Activated CD4-positive, alpha-beta T cell treated with anti-CD3 and anti-CD28 coated beads, Interleukin-10, Interleukin-2, amounts not matched to agents 100 ng/mL and 50 ng/mL, durations not matched to agents 16 hours and 8 hours (primary cell): ENCODE measurements around the gene GOT1.
A peak's percentile ranks its signal among the peaks of the same experiment; 100 is the strongest.

Source experiments
- DNase-seq: peaks from one replicate; pipeline ENCODE4 v3.0.0-alpha.2; 2020

Gene GOT1

DNA sequence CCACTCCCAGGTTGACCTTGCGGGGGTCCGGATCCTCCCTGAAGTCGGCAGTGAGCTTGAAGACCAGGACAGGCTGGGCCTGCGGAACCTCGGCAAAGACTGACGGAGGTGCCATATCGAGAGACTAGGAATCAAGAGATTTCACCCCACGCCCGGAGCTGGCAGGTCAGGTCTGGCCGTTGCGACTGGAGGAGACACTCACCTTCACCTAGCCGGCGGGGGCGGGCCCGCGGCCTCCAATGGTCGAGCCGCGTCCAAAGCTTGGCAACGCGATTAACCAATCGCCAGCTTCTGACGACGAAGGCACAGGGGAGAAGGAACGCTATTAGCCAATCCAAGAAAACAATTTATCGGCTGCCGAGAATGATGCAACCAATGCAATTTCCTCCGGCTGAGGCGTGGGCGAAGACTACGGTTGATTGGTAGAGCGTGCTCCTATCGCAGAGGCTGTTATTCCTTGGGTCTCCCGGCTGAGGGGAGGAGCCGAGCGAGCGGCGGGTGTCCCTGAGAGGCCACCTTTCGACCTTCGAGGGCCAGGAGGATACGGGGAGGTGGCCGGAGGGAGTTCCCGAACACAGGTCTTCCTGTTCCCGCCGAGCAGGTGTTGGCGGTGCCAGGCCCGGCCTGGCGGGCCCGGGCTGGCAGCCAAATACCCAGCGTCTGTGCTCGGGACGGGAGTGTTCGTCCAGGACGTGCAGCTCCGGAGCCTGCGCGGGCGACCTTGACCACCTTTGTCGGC is at the start of gene GOT1:
Gene GOT1, minus strand, starts transcription at position 174 of the 739 bp plus-strand sequence. Its CDS starts 59 bp downstream, at position 115.
- peak; percentile 98 for DNase-seq

DNA sequence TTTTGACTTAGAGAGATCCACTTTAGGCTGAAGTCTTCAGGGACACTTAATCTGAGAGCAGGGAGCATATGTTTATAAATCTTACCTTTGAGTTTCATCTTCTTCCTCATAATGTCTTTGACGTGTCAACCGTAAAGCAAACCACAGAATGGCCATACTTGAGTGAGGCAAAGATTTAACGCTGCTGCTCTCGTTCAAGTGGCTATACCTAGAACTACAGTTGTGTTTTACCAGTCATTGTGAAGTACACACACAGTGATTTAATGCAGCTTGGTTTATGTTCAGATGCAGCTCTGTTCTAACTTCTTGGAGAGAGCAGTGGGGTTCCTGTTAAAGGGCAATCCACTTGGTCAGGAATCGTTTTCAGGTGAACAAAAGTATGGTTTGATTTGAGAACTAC is 39.9 kb upstream of the GOT1 start:
- DNase-seq: no peak

DNA sequence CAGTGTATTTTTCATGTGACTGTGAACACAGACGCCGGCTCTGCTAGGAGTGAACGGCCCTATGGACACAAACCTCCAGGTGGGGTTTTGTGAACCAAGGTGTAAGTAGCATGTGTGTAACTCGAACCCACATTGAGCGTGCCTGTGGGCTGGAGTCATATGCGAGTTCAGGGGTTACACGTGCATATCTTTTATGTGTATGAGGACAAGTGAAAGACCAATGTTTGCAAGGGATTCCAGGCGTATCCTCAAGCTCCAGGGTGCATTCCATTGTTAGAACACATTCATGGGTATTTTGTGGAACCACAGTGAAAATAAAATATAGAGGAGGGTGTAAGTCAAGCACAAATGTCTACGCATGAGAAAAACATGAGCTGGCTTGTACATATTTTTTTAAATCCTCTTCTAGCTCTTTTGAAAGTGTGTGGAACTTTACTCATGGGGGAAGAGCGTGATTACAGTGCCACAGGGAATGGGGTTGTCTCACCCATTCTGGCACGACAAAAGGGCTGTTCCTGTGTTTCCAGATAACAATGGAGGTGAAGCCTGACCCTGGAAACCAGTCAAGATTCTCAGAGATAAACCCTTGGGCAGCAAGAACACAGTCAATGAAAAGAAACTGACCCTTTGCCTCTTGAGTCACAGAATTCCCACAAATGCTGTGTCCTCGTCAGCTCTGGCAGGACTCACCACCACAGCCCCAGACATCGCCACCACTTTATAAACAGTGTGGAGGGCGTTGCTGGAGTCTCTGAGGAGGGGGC is 37.0 kb upstream of the GOT1 start:
- DNase-seq: no peak

DNA sequence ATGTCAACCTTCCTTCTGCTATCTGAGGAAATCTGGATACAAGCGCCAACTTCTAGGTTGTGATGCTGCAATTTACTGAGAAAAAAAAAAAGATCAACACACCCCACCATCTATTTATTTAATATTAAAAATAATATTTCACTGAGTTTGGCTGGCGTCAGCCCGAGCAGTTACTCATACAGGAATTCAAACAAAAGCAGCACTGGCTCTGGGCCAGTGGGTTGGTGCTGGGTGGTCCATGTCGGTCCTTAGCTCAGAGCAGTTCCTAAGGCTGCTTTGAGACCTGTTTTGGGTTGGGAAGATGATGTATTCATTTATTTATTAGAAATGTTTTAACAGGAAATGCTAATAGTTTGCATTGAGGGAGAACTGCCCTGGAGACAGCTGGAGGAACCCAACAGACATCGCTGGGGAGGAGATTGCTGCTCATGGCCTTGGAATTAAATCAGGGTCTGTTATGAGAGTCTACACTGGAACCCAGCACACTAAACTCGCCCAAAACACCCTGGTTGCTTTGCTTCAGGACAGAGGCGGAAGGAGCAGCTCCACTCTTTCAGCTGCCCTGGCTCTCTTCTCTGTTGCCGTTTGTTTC is 36.3 kb upstream of the GOT1 start:
- no peak for DNase-seq

DNA sequence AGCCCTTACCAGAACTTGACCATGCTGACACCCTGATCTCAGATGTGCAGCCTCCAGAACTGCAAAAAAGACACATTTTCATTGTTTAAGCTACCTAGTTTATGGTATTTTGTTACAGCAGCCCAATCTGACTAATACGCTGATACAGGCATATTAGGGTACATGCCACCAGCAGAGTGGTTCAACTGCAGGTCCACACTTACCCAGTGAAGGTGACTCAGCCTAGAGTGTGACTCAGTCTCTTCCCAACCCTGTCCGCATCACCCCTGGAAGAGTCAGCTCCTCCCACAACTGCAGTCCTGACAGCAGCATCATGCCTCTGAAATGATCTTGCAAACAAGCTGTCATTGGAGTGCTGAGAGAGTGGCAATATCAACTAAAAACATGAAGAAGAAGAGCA is 30.8 kb upstream of the GOT1 start:
- no peak for DNase-seq

DNA sequence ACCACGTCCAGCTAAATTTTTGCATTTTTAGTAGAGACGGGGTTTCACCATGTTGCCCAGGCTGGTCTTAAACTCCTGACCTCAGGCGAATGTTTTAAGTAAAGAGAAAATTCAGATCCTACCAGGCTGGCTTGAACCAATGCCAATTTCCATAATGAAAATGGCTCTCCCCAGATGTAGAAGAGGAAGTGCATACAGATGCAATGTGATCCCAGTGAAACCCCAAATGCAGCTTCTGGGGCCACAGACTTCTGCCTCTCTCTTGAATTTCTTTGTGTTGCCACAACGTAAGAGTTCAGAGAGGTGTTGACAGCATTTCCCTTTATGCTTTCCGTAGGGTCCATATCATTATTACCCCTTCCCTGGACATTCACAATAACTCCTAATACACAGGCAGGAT is 29.6 kb upstream of the GOT1 start:
- no peak for DNase-seq

DNA sequence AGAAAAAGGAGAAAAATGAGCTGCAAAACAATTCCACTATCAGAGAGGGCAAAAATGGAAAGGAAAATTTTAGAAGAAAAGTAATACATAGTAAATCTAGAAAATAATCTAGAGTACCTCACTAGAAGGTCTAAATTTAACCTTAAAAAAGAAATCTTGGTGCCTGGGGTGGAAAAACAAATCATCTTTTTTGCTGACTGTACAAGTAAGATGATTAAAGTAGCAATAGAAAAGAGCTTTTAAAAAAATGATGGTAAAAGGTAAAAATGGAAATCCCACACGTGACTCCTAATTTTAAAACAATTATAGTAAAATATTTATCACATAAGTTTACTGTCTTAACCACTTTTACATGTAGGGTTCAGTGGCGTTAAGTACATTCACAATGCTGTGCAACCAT is 28.8 kb upstream of the GOT1 start:
- DNase-seq: no peak

DNA sequence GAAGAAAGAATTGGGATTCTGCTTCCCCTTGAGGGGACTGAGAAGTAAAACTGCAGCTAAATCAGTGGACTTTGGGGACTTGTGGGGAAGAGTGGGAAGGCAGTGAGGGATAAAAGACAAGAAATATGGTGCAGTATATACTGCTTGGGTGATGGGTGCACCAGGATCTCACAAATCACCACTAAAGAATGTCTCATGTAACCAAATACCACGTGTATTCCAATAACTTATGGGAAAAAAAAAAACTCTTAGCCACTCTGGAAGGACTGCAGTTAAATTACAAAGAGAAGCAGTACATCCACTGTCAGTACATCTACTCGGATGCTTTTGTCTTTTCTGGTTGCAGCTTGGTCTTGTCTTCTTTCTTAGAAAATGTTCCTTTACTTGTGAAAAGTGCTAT is 27.4 kb upstream of the GOT1 start:
- DNase-seq: no peak

DNA sequence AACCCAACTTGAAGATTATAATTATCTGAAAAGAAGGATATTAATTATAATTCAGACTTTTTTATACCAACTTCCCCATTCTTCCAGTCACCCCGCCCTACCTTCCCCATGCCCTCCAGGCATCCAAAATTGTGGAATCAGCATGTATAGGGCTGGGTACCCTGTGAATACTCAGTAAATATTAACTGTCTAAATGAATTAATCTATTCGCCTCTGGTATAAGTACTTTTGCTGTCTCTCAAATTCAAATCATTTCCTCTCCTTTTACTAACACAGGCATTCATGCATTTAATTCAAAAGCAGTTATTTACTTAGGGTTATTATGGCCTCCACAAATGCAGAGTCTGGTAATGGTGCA is 26.5 kb upstream of the GOT1 start:
- DNase-seq: no peak

DNA sequence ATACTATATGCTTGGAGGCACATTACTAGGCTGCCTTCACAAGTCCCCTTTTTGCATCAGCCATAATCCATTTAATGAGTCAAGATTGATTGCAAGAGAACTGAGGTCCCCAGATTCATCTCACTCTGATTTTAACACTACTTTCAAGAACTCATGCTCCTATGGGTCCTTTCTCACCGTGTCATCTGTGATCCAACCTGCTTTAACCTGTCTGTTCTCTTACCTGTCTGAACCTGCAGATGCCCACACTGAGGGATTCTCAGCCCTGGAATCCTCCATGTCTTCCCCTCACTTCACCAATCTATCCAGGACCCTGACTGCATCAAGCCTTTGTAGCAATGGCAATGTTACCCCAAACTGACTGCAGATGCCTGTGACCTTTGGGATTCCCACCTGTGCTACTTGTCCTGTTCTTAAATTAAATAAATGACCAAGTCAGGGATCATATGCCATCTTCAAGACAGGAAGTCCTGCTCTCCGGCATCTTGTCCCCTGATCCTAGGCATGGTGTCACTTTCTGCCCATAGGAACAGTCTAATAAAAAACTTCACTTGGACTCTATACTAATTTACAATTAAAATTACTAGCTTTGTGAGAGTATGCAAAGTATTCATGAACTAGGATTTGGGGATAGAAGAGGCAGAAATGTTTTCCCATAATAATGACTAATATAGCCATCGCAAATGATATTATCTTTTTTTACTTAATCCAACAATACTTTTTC is 25.9 kb upstream of the GOT1 start:
- no peak for DNase-seq

DNA sequence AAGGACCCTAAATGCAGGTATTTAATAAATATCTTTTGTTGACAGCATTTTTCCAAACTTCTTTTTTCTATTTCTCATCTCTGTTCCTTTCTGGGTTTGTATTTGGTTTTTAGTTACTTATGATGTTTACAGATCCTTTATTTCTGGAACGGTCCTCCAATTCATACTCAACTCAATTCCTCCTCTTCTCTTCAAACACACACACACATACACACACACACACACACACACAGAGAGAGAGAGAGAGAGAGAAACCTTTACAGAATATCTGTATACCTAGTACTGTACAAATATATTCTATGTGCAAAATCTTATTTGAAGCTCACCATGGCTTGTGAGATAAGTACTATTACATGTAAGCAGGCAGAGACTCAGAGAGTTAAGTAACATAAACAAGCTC is 21.6 kb upstream of the GOT1 start:
- no peak for DNase-seq

DNA sequence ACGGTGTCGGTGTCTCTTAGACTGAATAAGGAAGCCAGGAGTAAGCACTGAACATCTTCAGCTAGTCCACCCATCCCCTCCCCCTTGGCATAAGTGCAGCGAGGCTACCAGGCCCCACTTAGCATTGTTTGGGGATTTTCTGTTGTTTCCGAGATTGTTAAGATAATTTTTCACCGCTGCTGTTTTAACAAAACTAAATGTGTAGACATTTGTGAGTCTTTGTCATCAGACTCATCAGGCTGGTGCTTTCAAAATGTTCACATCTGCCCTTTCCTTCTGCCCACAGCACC is 21.0 kb upstream of the GOT1 start:
- DNase-seq: no peak

DNA sequence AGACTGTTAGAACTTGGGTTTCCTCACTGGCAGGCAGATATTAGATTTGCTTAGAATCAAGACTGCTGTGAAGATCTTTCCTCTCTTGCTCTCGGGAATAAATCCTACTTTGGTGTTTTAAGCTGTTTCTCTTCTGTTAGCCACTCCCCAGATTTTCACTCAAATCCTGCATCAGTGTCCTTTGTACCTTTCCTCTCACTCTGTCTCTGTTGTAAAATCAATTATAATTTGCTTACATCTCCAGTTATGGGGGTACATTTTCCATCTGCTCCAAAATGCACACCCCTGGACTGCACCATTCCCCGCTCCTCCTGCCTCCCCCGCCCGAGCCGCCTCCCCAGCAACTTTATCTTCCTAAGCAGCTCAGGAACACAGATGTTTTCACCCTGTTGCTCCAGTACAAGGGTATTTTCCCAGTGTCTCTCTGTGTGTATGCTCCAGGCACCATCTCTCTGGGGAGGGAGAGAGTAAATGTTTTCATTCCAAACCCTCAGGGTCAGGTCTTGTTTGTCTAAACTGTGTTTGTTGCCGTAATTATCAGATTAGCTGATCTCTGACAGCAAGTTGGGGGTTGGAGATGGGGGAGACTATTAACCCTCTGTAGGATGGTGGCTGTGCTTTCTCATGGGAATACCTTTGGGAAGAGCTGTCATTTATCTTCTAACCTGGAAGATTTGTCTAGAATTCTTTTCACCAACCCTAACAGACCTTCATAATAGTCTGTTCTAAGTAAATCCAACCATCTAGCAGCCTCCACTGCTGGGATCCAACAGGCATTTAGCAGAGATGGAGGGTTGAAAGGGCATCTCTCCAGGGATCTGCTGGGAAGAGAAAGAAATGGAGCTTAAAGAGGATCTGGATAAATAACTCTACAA is 20.4 kb upstream of the GOT1 start:
- no peak for DNase-seq

DNA sequence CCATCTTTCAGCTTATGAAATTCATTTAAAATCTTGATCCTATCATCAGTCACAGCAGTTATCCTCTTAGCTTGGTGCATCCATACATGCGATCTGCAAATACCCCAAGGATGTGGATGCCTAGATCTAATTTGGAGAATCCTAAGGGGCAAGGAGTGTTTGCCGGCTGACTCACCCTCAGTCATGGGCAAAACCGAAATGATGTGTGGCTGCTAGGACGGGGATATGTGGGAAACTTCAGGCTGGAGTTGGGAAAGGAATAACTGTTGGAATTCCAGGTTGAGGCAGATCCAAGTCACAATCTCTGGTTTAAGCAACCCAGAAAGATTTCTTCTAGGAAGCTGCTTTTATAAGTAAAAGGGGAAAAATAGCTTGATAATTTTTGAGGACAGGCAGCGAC is 19.7 kb upstream of the GOT1 start:
- DNase-seq: no peak

DNA sequence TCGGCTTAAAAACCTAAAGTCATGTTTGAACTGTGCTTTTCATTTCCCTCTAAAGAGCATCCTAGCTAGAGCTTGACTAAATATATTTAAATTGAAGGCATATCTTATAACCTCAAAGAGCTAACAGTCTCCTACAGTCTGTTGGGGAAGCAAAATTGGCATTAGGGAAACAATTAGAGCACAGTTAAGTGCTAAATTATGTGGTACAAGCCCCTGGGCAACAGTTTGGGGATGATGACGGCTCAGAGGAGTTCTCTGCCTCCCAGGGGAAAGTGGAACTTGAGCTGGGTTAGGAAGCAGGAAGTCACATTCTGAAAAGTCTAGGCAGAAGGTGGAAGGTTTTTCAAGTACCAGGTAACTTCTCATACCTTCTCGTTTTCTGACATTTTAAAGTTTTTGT is 18.6 kb upstream of the GOT1 start:
- DNase-seq: no peak

DNA sequence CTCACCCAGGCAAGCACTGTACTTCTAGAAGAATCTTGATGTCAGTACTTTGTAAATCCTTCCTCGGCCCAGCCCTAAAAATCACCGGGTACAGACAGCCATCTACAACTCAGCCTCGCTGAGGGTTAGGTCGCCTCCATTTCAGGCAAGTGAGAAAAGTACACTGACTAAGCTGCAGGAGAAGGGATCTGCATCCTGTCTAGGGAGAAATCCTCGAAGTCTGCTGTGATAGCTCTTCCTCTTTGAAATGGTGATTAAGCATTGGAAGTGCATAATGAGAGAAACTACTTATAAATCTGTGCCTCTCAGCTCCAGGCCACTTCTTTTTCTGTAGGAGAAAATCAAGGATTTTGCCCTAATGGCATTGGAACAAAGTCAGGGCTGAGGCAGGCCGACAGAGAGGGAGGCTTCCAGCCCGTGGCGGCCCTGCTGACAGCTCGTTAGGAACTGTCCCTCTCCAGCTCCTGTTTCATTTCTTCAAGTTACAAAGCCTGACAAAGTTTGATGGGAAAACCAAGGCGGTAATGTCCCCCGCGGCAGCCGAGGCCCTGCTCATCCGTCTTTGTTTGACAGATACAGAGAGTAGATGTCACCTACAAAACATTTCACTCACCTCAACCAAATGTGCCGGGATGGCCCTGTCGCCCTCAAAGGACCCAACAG is 14.1 kb upstream of the GOT1 start:
- DNase-seq: no peak

DNA sequence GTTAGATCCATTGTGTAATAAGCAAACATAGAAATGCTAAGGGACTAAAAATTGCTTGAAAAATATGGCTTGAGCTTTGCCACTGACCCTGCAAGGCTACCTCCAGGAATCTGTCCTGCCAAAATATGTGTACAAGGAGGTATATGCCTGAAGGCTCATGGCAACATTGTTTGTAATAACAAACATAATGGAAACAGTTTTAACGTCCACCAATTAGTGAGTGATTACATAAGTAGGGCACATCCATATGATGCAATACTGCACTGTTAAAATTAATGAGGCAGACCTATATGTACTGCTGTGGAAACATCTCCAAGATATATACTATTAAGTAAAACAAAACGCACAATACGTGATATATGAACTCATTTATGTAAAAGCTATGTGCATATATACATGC is 13.1 kb upstream of the GOT1 start:
- DNase-seq: no peak

DNA sequence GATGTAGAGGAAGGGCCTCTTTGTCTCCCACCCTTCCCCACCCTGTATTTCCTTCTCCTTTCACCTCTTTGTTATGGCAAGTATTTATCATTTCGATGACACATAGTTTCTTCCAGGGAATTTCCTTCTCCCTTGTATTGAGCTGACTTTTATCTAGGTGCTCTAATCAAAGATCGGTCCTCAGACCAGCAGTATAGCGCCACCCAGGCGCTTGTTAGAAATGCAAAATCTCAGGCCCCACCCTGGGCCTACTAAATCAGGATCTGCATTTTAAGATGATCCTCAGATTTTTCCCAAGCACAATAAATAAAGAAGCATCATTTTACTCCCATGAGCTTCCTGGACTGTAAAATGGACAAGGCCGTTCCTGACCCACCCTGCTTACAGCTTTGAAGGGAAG is 12.0 kb upstream of the GOT1 start:
- no peak for DNase-seq

DNA sequence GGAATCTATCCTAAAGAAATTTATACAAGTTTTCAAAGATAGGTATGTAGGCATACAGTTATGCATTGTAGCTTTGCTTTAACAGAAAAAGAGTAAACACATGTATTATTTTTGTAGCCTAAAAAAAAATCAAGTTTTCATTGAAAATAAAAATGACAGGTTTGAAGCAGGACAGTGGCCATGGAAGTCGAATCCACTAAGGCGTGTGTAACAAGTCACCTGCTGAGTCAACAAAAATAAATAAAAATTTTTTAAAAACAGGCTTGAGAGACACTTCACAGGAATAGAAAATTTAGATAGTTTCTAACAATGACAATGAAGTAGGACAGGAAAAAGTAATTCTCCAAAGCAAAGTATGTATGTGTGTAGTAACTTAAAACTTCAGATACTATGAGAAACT is 8.5 kb upstream of the GOT1 start:
- DNase-seq: no peak

DNA sequence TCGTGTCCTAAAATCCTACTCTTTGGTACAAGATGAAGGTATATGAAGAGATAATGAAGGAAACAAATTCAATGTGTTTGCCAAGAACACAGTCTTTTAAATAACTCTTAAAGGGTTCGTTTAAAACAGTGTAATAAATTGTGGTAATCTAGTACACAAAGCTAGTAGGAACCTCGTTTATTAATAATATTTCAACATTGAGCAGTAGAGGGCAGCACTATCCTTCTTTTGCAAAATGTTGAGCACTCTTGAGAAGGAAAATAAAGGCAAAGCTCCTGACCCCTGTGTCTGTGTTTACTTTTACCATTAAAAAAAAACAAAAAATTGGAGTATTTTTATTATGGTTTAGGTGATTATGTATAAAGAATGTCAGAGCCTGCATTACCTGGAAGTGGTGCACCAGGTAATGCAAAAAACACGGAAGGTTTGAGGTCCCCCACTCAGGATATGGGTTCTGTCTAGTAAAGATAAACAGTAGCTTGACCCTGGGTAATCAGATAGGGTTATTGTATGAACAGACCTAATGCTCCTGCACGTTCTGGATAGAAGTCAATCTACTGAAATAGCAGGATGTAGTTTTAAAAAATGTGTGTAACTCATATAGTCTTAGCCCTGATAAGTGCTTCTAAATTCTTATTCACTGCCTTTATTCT is 5.7 kb upstream of the GOT1 start:
- DNase-seq: peak; percentile 51

DNA sequence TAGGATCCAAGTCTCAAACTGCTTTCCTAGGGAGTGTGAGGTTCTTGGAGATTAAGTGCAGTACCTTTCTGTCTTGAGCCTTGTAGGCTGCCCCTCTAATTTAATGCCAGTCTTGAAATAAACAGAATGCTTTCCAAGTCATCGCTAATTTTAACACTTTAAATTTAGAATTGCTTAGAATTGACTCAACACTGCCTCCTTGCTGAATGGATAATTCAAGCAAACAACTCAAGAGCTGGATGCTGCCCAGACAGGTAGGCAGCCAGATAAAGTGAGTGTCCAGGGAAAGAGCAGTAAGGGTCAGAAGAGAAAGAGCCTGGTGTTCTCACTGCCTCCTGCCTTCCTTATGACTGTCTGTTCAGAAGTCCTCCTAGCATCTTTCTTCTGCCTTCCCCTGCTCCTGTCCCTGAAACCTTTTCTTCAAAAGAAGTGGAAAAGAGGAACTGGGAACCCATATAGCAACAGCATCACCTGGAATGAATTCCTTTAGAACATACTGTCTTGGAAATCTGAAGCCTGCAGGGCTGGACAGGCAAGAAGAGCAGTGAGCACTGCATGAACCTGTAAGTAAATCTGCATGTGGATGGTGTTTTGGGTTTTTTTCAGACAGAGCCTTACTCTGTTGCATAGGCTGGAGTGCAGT is 3.1 kb upstream of the GOT1 start:
- no peak for DNase-seq
